Left ventricle myocardium inferior (tissue), 1 donor: ENCODE measurements around the gene CREB5. TPM values are rescaled to one million over a fixed set of nuclear protein-coding genes. Genes with fewer than 3 reads are reported as not detected.

ENCODE experiments used
- DNase-seq: peaks from one replicate; pipeline ENCODE4 v3.0.0-alpha.2; 2020
- H3K27ac ChIP-seq: fragments of 200-600 bp; replicated peaks from 2 replicates; pipeline ENCODE4 v1.8.0; 2021
- H3K27me3 ChIP-seq: fragments of 200-600 bp; 2 replicates; pipeline ENCODE4 v1.8.0; 2021; ENCODE audit warnings: low read depth
- H3K36me3 ChIP-seq: fragments of 200-600 bp; 2 replicates; pipeline ENCODE4 v1.8.0; 2021
- H3K4me1 ChIP-seq: fragments of 200-600 bp; 2 replicates; pipeline ENCODE4 v1.8.0; 2021
- H3K4me3 ChIP-seq: fragments of 200-600 bp; 2 replicates; pipeline ENCODE4 v1.8.0; 2021; ENCODE audit warnings: mild to moderate bottlenecking, moderate library complexity
- H3K9me3 ChIP-seq: fragments of 200-600 bp; replicated peaks from 2 replicates; pipeline ENCODE4 v1.8.0; 2021
- CTCF ChIP-seq: fragments of 200-600 bp; IDR thresholded peaks from 2 replicates; pipeline ENCODE4 v1.8.0; 2021; ENCODE audit warnings: antibody characterized with exemption, mild to moderate bottlenecking, borderline replicate concordance
- intact Hi-C: fragments of 100-400 bp; cut with micrococcal nuclease; formaldehyde crosslinking; loops from one replicate; pipeline ENCODE4 v1.11.0; 2022
- total RNA-seq: library from RNA; stranded (reverse); fragmentation: NEBNext Ultra II Directional; extraction: Animal tissue kit (Norgen Biotek cat#: 25700); gene quantifications from one replicate; pipeline ENCODE4 v1.2.1, GENCODE V29; 2021
- donor health status: DM: no; HTN: yes; CAD: no; lungs with severe emphysema.

The CREB5 gene
- total RNA-seq, 1 donor from 2014 or later, result 9.8 TPM

GRCh38 chr7:28830846-28831245 is 418.5 kb downstream of the CREB5 start:
- Histone ChIP-seq H3K4me1 (no peaks in the 10 kb centered on the region), H3K36me3 (no peaks in the 10 kb centered on the region), H3K27me3 (peaks cover 4% of the 10 kb centered on the region), H3K9me3 (no peaks in the 10 kb centered on the region), H3K4me3 (no peak overlapping the region), H3K27ac (no peak overlapping the region)
- TF ChIP-seq CTCF, result no peak
- DNase-seq, result no peak
- intact Hi-C loops, result no loop called here

GRCh38 chr7:28832669-28833068 is 420.4 kb downstream of the CREB5 start:
- Histone ChIP-seq H3K9me3 (no peaks in the 10 kb centered on the region), H3K4me1 (no peaks in the 10 kb centered on the region), H3K36me3 (no peaks in the 10 kb centered on the region), H3K4me3 (no peak overlapping the region), H3K27me3 (peaks cover 4% of the 10 kb centered on the region), H3K27ac (no peak overlapping the region)
- intact Hi-C loops, result no loop called here
- DNase-seq, result no peak
- no peak for TF ChIP-seq CTCF

- no peak overlapping the region for H3K4me3 ChIP-seq
- H3K9me3 ChIP-seq, result no peaks in the 10 kb centered on the region
- no peak for TF ChIP-seq CTCF
- H3K27me3 ChIP-seq, result peaks cover 4% of the 10 kb centered on the region
- intact Hi-C loops, result no loop called here
- H3K27ac ChIP-seq, result no peak overlapping the region
- no peaks in the 10 kb centered on the region for H3K4me1 ChIP-seq
- no peaks in the 10 kb centered on the region for H3K36me3 ChIP-seq
- no peak for DNase-seq
Observed at GRCh38 chr7:28835800-28836199, 423.5 kb downstream of the CREB5 start.

- H3K27me3 ChIP-seq, result peaks cover 4% of the 10 kb centered on the region
- intact Hi-C loops, result no loop called here
- no peak for TF ChIP-seq CTCF
- H3K4me3 ChIP-seq, result no peak overlapping the region
- H3K4me1 ChIP-seq, result no peaks in the 10 kb centered on the region
- no peak overlapping the region for H3K27ac ChIP-seq
- no peaks in the 10 kb centered on the region for H3K36me3 ChIP-seq
- DNase-seq, result no peak
- no peaks in the 10 kb centered on the region for H3K9me3 ChIP-seq
Observed at GRCh38 chr7:28836716-28837115, 424.4 kb downstream of the CREB5 start.

GRCh38 chr7:28837216-28837615 is 424.9 kb downstream of the CREB5 start:
- H3K9me3 ChIP-seq, result no peaks in the 10 kb centered on the region
- no peak for DNase-seq
- peaks cover 4% of the 10 kb centered on the region for H3K27me3 ChIP-seq
- no peak for TF ChIP-seq CTCF
- H3K4me3 ChIP-seq, result no peak overlapping the region
- H3K4me1 ChIP-seq, result peaks cover 3% of the 10 kb centered on the region
- no peak overlapping the region for H3K27ac ChIP-seq
- intact Hi-C loops, result no loop called here
- H3K36me3 ChIP-seq, result no peaks in the 10 kb centered on the region

GRCh38 chr7:28840592-28840995 is 428.3 kb downstream of the CREB5 start:
- Histone ChIP-seq H3K27ac (no peak overlapping the region), H3K9me3 (no peaks in the 10 kb centered on the region), H3K27me3 (no peaks in the 10 kb centered on the region), H3K4me3 (no peak overlapping the region), H3K4me1 (peaks cover 10% of the 10 kb centered on the region), H3K36me3 (no peaks in the 10 kb centered on the region)
- no peak for DNase-seq
- TF ChIP-seq CTCF, result peak; percentile 58
- intact Hi-C loops, result no loop called here
